HL-60 (cell line): Measurements from ENCODE around the gene DTX3.

ENCODE experiments used
- CTCF ChIP-seq: IDR thresholded peaks from one replicate; pipeline ENCODE4 v1.5.1; 2011; ENCODE audit warnings: low read length, control low read depth, inconsistent platforms; ENCODE audit not compliant: insufficient read depth
- GABPA ChIP-seq: IDR thresholded peaks from 2 replicates; pipeline ENCODE4 v1.6.1; 2012; ENCODE audit warnings: low read depth

DNA sequence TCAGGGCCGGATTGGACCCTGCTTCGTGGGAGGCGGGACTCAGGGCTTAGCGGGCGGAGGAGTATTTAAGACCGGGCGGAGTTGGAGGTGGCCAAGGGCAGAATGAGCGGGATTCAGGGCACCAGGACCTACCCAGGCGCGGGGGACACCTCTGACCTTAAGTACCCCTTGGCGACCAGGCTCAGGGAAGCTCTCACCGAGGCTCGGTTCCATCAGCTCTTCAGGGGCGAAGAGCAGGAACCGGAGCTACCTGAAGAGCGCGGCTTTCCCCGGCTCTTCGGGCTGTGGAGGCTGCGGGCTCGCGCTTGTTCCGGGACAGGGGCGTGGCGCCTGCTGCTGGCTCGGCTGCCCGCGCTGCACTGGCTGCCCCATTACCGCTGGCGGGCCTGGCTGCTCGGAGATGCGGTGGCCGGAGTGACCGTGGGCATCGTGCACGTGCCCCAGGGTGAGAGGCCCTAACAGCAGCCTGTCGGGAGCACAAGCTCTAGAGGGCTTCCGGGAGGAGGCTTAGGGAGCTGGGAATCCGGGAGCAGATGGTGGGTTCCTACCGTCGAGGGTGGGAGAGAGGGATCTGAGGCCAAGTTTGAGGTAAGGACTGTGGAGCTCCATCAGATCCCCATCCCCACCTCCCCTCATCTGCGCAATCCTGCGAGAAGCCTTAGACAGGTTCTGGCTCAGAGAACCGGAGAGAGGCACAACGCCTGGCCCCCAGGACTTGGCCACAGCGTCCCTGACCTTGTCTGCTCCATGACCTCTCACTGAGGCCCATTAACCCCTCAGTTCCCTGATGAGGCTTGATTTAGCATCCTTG, 15.0 kb downstream of the DTX3 start:
- TF ChIP-seq CTCF (no peak), GABPA (no peak)
